ENCODE measurements around the gene LRRC25. TPM values are rescaled to one million over a fixed set of nuclear protein-coding genes. Genes with fewer than 3 reads are reported as not detected.

Gene LRRC25
- total and polyA plus RNA-seq, 2 donors (not counting 3 experiments of a cell fraction or from before 2014, with no cell fraction given): not detected

DNA sequence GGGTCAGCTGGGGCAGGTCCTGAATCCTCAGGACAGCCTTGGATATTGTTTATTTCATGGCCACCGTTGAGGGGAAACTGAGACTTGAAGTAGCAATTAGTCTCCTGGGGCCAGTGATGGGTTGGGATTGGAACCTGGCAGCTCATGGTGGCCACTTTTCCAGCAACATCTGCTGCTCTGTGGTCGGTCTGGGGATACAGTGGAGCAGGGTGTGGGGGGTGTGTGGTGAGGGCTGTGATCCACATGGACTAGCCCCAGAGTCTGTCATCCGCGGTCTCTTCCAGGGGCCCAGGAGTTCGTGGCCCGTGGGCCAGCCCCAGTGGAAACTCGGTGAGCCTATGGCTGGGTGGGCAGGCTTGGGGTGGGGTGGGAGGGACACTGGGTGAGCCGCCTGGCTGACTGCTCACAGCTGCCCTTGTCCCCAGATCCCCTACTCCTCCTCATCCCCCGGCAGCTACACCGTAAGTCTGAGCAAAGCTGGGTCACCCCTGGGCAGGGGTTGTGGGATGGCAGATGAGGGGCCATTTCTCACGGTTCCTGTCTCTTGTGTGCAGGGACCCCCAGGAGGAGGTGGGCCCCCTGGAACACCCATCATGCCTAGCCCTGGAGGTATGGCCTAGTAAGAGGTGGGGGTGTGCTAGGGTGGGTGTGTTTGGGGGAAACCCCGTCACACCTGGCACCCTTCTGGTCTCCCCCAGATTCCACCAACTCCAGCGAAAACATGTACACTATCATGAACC is 35.0 kb upstream of the LRRC25 start:
- intact Hi-C loops (cut with micrococcal nuclease): no loop called here
- H2AFZ ChIP-seq (ENCODE audit: low read depth, low read length): peak overlapping the region; percentile 30
- H3K36me3 ChIP-seq (ENCODE audit: control insufficient read depth in 2 of 2, extremely low read depth in 1 of 2, insufficient read depth in 2 of 2, low read length in 2 of 2): peaks cover 0 to 5% of the 10 kb centered on the region in 2 experiments
- H4K20me1 ChIP-seq (replicated peaks; ENCODE audit: control insufficient read depth, extremely low read depth, insufficient read depth, low read length): no peaks in the 10 kb centered on the region
- H3K9ac ChIP-seq (replicated peaks; ENCODE audit: extremely low read depth, insufficient read depth, low read length): no peak overlapping the region
- H3K4me1 ChIP-seq (ENCODE audit: control insufficient read depth, extremely low read depth, insufficient read depth, low read length): peaks cover 19% of the 10 kb centered on the region
- H3K4me2 ChIP-seq (ENCODE audit: insufficient read depth, low read length): peak overlapping the region; percentile 5
- POLR2A ChIA-PET: no interaction called here
- H3K79me2 ChIP-seq (ENCODE audit: control insufficient read depth, insufficient read depth, low read length): peaks cover 3% of the 10 kb centered on the region
- no peaks in the 10 kb centered on the region for H3K9me3 ChIP-seq (replicated peaks; ENCODE audit: control insufficient read depth, insufficient read depth, low read length)
- CTCF ChIA-PET: interaction anchor here (1.3 kb wide), 1 partner anchor 13 kb away, joined by 7 read pairs; the partner anchor contains the start of gene SSBP4
- BruUV-seq (replicated peaks): no TSS peak
- H3K27ac ChIP-seq (ENCODE audit: insufficient read depth, low read depth, low read length): peak overlapping the region; percentile 12
- no peak for TF ChIP-seq GATA2 (IDR thresholded peaks at IDR 0.05; ENCODE audit: insufficient read depth, insufficient read length, low read depth, low read length)
- TF ChIP-seq JUN (IDR thresholded peaks at IDR 0.05; ENCODE audit: borderline replicate concordance, insufficient read depth, insufficient read length, low read depth): no peak
- H3K4me3 ChIP-seq (replicated peaks in 1 of 3; ENCODE audit: insufficient read depth in 1 of 3, low read depth in 1 of 3, low read length in 3 of 3): peak overlapping the region in 1 of 3 experiments; percentile 69
- H3K27me3 ChIP-seq (ENCODE audit: control insufficient read depth in 2 of 2, insufficient read depth in 2 of 2, low read length in 2 of 2): no peaks in the 10 kb centered on the region
- DNase-seq (ENCODE audit: low read depth, low spot score) (no peak), FAIRE-seq (no peak)
- dilution Hi-C loops (cut with MboI; ENCODE audit: extremely low pct_ligation_motif_present, low sequenced_read_pairs): no loop called here
- H3K9me1 ChIP-seq (replicated peaks; ENCODE audit: control insufficient read depth, extremely low read depth, insufficient read depth, low read length): no peaks in the 10 kb centered on the region

DNA sequence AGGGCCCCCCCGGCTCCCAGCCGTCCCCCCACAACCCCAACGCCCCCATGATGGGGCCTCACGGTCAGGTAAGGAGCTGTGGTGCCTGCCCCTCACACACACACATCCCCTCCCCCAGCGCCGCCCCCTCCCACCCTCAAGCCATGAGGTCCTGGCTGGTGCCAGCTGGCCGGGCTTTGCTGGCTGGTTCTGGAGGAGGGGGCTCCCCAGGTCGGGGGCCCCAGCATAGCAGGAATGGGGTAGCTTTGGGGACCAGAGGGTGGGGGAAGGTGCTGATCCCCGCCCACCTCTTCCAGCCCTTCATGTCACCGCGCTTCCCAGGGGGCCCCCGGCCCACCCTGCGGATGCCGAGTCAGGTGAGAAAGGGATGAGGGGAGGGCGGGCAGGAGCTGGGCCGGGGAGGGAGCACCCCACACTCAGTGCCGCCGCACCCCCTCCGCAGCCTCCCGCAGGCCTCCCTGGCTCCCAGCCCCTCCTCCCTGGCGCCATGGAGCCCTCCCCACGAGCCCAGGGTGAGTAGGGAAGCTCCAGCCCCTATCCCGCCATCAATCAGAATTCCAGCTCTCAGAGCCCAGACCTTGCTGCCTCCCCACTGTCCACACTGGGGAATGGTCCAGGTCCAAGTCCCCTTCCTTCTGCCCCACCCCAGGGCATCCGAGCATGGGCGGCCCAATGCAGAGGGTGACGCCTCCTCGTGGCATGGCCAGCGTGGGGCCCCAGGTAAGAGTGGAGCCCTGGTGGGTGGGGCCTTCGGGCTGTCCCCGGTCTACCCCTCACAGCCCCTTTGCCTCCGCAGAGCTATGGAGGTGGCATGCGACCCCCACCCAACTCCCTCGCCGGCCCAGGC is 34.2 kb upstream of the LRRC25 start:
- FAIRE-seq: no peak
- H3K27ac ChIP-seq (ENCODE audit: insufficient read depth, low read depth, low read length): no peak overlapping the region
- DNase-seq (ENCODE audit: low read depth, low spot score): no peak
- peaks cover 8% of the 10 kb centered on the region for H3K79me2 ChIP-seq (ENCODE audit: control insufficient read depth, insufficient read depth, low read length)
- no peak for TF ChIP-seq POLR2AphosphoS5 (IDR thresholded peaks at IDR 0.05; ENCODE audit: insufficient read depth, low read depth, low read length)
- no peak for TF ChIP-seq MYC (IDR thresholded peaks at IDR 0.05; ENCODE audit: low read depth, low read length)
- TF ChIP-seq, protein P1, sequence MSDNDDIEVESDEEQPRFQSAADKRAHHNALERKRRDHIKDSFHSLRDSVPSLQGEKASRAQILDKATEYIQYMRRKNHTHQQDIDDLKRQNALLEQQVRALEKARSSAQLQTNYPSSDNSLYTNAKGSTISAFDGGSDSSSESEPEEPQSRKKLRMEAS (IDR thresholded peaks at IDR 0.05; ENCODE audit: insufficient read depth, insufficient read length): no peak
- no peak for TF ChIP-seq POLR2A (IDR thresholded peaks at IDR 0.05; ENCODE audit: low read depth, low read length)
- TF ChIP-seq, protein P2, sequence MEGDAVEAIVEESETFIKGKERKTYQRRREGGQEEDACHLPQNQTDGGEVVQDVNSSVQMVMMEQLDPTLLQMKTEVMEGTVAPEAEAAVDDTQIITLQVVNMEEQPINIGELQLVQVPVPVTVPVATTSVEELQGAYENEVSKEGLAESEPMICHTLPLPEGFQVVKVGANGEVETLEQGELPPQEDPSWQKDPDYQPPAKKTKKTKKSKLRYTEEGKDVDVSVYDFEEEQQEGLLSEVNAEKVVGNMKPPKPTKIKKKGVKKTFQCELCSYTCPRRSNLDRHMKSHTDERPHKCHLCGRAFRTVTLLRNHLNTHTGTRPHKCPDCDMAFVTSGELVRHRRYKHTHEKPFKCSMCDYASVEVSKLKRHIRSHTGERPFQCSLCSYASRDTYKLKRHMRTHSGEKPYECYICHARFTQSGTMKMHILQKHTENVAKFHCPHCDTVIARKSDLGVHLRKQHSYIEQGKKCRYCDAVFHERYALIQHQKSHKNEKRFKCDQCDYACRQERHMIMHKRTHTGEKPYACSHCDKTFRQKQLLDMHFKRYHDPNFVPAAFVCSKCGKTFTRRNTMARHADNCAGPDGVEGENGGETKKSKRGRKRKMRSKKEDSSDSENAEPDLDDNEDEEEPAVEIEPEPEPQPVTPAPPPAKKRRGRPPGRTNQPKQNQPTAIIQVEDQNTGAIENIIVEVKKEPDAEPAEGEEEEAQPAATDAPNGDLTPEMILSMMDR (IDR thresholded peaks at IDR 0.05; ENCODE audit: extremely low read depth in 1 of 2, insufficient read depth in 1 of 2, low read depth in 1 of 2, low read length in 2 of 2): no peak
- TF ChIP-seq FOS (IDR thresholded peaks at IDR 0.05; ENCODE audit: borderline replicate concordance, insufficient read depth, low read length): no peak
- no peak for TF ChIP-seq EZH2 (IDR thresholded peaks at IDR 0.05; ENCODE audit: borderline replicate concordance, low read depth, low read length, severe bottlenecking)
- TF ChIP-seq JUN (IDR thresholded peaks at IDR 0.05; ENCODE audit: borderline replicate concordance, insufficient read depth, insufficient read length, low read depth): no peak
- no peak overlapping the region for H3K4me3 ChIP-seq (replicated peaks in 1 of 3; ENCODE audit: insufficient read depth in 1 of 3, low read depth in 1 of 3, low read length in 3 of 3)
- no peak overlapping the region for H3K4me2 ChIP-seq (ENCODE audit: insufficient read depth, low read length)
- no peak overlapping the region for H3K9ac ChIP-seq (replicated peaks; ENCODE audit: extremely low read depth, insufficient read depth, low read length)
- no TSS peak for BruUV-seq (replicated peaks)
- no peak overlapping the region for H2AFZ ChIP-seq (ENCODE audit: low read depth, low read length)
- dilution Hi-C loops (cut with MboI; ENCODE audit: extremely low pct_ligation_motif_present, low sequenced_read_pairs): no loop called here
- ChIA-PET CTCF (interaction anchor here (0.6 to 1.3 kb wide), 2 partner anchors 12 to 95 kb away, joined by 3 to 7 read pairs; partner anchors contain the start of gene SSBP4), POLR2A (no interaction called here)
- peaks cover 0 to 5% of the 10 kb centered on the region in 2 experiments for H3K36me3 ChIP-seq (ENCODE audit: control insufficient read depth in 2 of 2, extremely low read depth in 1 of 2, insufficient read depth in 2 of 2, low read length in 2 of 2)
- no peaks in the 10 kb centered on the region for H4K20me1 ChIP-seq (replicated peaks; ENCODE audit: control insufficient read depth, extremely low read depth, insufficient read depth, low read length)
- intact Hi-C loops (cut with micrococcal nuclease): no loop called here
- H3K9me1 ChIP-seq (replicated peaks; ENCODE audit: control insufficient read depth, extremely low read depth, insufficient read depth, low read length): no peaks in the 10 kb centered on the region
- H3K27me3 ChIP-seq (ENCODE audit: control insufficient read depth in 2 of 2, insufficient read depth in 2 of 2, low read length in 2 of 2): no peaks in the 10 kb centered on the region
- peaks cover 15% of the 10 kb centered on the region for H3K4me1 ChIP-seq (ENCODE audit: control insufficient read depth, extremely low read depth, insufficient read depth, low read length)
- no peaks in the 10 kb centered on the region for H3K9me3 ChIP-seq (replicated peaks; ENCODE audit: control insufficient read depth, insufficient read depth, low read length)

Measured in endothelial cell of umbilical vein (primary cell).